Neural progenitor cell (in vitro differentiated cells): ENCODE results near the gene PLXNB2. TPM values are rescaled to one million over a fixed set of nuclear protein-coding genes. Genes with fewer than 3 reads are reported as not detected.

ENCODE experiments used
- DNase-seq: peaks from one replicate; pipeline ENCODE4 v3.0.0-alpha.2; 2016; ENCODE audit warnings: low spot score
- H2AFZ ChIP-seq: fragments of 200-600 bp; sonication (generic); replicated peaks from 2 replicates; pipeline ENCODE4 v1.6.1; 2016; ENCODE audit warnings: antibody characterized with exemption
- H3F3A ChIP-seq: fragments of 200-600 bp; sonication (generic); 2 replicates; pipeline ENCODE4 v1.6.1; 2016; ENCODE audit warnings: antibody characterized with exemption, low read depth
- H3K27ac ChIP-seq: fragments of 200-600 bp; sonication (generic); 2 replicates; pipeline ENCODE4 v1.5.1; 2016; ENCODE audit warnings: mild to moderate bottlenecking
- H3K27me3 ChIP-seq: fragments of 200-600 bp; sonication (generic); 2 replicates; pipeline ENCODE4 v1.6.1; 2016; ENCODE audit warnings: mild to moderate bottlenecking, moderate library complexity
- H3K36me3 ChIP-seq: fragments of 200-600 bp; sonication (generic); 2 replicates; pipeline ENCODE4 v1.5.1; 2016
- H3K4me1 ChIP-seq: fragments of 200-600 bp; sonication (generic); 2 replicates; pipeline ENCODE4 v1.6.1; 2016; ENCODE audit warnings: mixed run types
- H3K4me2 ChIP-seq: fragments of 200-600 bp; sonication (generic); 2 replicates; pipeline ENCODE4 v1.6.1; 2016
- H3K4me3 ChIP-seq: fragments of 200-600 bp; sonication (generic); 2 replicates; pipeline ENCODE4 v1.5.1; 2016
- H3K79me2 ChIP-seq: fragments of 200-600 bp; sonication (generic); 2 replicates; pipeline ENCODE4 v1.6.1; 2016; ENCODE audit warnings: low read depth
- H3K9ac ChIP-seq: fragments of 200-600 bp; sonication (generic); 2 replicates; pipeline ENCODE4 v1.6.1; 2016
- H3K9me3 ChIP-seq: fragments of 200-600 bp; sonication (generic); 2 replicates; pipeline ENCODE4 v1.5.1; 2016; ENCODE audit warnings: low read depth
- H4K20me1 ChIP-seq: fragments of 200-600 bp; sonication (generic); 2 replicates; pipeline ENCODE4 v1.6.1; 2016; ENCODE audit warnings: low read depth
- H3K27ac Mint-ChIP-seq: 3 replicates; pipeline ENCODE4 v1.8.0; 2021; ENCODE audit warnings: mixed read lengths
- H3K27me3 Mint-ChIP-seq: 2 replicates; pipeline ENCODE4 v1.8.0; 2022; ENCODE audit warnings: low read depth, mild to moderate bottlenecking, inconsistent platforms, moderate library complexity, mixed read lengths; ENCODE audit not compliant: insufficient read depth
- H3K36me3 Mint-ChIP-seq: 3 replicates; pipeline ENCODE4 v1.8.0; 2021; ENCODE audit warnings: mixed read lengths
- H3K4me1 Mint-ChIP-seq: 3 replicates; pipeline ENCODE4 v1.8.0; 2021; ENCODE audit warnings: mixed read lengths
- H3K4me3 Mint-ChIP-seq: 3 replicates; pipeline ENCODE4 v1.8.0; 2021; ENCODE audit warnings: mild to moderate bottlenecking, moderate library complexity, mixed read lengths
- H3K9me3 Mint-ChIP-seq: 3 replicates; pipeline ENCODE4 v1.8.0; 2020; ENCODE audit warnings: mixed read lengths
- EZH2 ChIP-seq: fragments of 200-600 bp; sonication (generic); IDR thresholded peaks from 2 replicates; pipeline ENCODE4 v1.6.1; 2017; ENCODE audit warnings: antibody characterized with exemption, mild to moderate bottlenecking, moderate library complexity
- EZH2phosphoT487 ChIP-seq: fragments of 200-600 bp; sonication (generic); IDR thresholded peaks from 2 replicates; pipeline ENCODE4 v1.6.1; 2017; ENCODE audit warnings: antibody characterized with exemption
- total RNA-seq: library from RNA; depleted of rRNA; stranded (reverse); fragments of >200 nt; gene quantifications from 2 replicates; pipeline ENCODE4 v1.2.3, GENCODE V29; 2015; ENCODE audit warnings: low replicate concordance
- TF ChIP-seq, protein P1 (sequence below): fragments of 200-600 bp; sonication (generic); IDR thresholded peaks from 2 replicates; pipeline ENCODE4 v1.5.1; 2017; ENCODE audit warnings: antibody characterized with exemption, mild to moderate bottlenecking

PLXNB2 gene
- total RNA-seq, 1 donor from 2014 or later, result 32.4 TPM

- peaks cover 22% of the 10 kb centered on the region for H3K4me1 Mint-ChIP-seq
- no peak overlapping the region for H3K27ac ChIP-seq
- no peaks in the 10 kb centered on the region for H3K4me1 ChIP-seq
- H3K4me3 Mint-ChIP-seq, result no peak overlapping the region
- H3K4me2 ChIP-seq, result no peak overlapping the region
- H3K36me3 ChIP-seq, result no peaks in the 10 kb centered on the region
- peaks cover 9% of the 10 kb centered on the region for H3F3A ChIP-seq
- H3K9me3 ChIP-seq, result no peaks in the 10 kb centered on the region
- peaks cover 3% of the 10 kb centered on the region for H3K9me3 Mint-ChIP-seq
- TF ChIP-seq EZH2, result no peak
- TF ChIP-seq, protein P1, sequence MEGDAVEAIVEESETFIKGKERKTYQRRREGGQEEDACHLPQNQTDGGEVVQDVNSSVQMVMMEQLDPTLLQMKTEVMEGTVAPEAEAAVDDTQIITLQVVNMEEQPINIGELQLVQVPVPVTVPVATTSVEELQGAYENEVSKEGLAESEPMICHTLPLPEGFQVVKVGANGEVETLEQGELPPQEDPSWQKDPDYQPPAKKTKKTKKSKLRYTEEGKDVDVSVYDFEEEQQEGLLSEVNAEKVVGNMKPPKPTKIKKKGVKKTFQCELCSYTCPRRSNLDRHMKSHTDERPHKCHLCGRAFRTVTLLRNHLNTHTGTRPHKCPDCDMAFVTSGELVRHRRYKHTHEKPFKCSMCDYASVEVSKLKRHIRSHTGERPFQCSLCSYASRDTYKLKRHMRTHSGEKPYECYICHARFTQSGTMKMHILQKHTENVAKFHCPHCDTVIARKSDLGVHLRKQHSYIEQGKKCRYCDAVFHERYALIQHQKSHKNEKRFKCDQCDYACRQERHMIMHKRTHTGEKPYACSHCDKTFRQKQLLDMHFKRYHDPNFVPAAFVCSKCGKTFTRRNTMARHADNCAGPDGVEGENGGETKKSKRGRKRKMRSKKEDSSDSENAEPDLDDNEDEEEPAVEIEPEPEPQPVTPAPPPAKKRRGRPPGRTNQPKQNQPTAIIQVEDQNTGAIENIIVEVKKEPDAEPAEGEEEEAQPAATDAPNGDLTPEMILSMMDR, result peak; percentile 53
- TF ChIP-seq EZH2phosphoT487, result no peak
- H3K9ac ChIP-seq, result no peak overlapping the region
- H3K27me3 Mint-ChIP-seq, result peaks cover 6% of the 10 kb centered on the region
- H3K27me3 ChIP-seq, result no peaks in the 10 kb centered on the region
- peaks cover 19% of the 10 kb centered on the region for H3K36me3 Mint-ChIP-seq
- H4K20me1 ChIP-seq, result peaks cover 32% of the 10 kb centered on the region
- peak overlapping the region; percentile 53 for H3K27ac Mint-ChIP-seq
- H3K4me3 ChIP-seq, result no peak overlapping the region
- no peak overlapping the region for H2AFZ ChIP-seq
- H3K79me2 ChIP-seq, result peaks cover 35% of the 10 kb centered on the region
- DNase-seq, result peak; percentile 31
These were observed 70.6 kb downstream of the PLXNB2 start for GRCh38 chr22:50236731-50237409.

GRCh38 chr22:50233223-50233622 is 74.2 kb downstream of the PLXNB2 start:
- TF ChIP-seq, protein P1, result no peak
- no peak for TF ChIP-seq EZH2
- no peak for TF ChIP-seq EZH2phosphoT487
- Histone ChIP-seq H3K27me3 (no peaks in the 10 kb centered on the region), H3K9ac (no peak overlapping the region), H3K79me2 (peaks cover 15% of the 10 kb centered on the region), H3F3A (peaks cover 9% of the 10 kb centered on the region), H3K4me3 (no peak overlapping the region), H3K36me3 (no peaks in the 10 kb centered on the region), H3K4me1 (no peaks in the 10 kb centered on the region), H2AFZ (no peak overlapping the region), H4K20me1 (peaks cover 17% of the 10 kb centered on the region), H3K27ac (no peak overlapping the region), H3K4me2 (no peak overlapping the region), H3K9me3 (no peaks in the 10 kb centered on the region)
- Mint-ChIP-seq H3K4me1 (peaks cover 14% of the 10 kb centered on the region), H3K36me3 (peaks cover 24% of the 10 kb centered on the region), H3K4me3 (no peak overlapping the region), H3K9me3 (peaks cover 3% of the 10 kb centered on the region), H3K27ac (no peak overlapping the region), H3K27me3 (peaks cover 10% of the 10 kb centered on the region)
- DNase-seq, result no peak

DNA sequence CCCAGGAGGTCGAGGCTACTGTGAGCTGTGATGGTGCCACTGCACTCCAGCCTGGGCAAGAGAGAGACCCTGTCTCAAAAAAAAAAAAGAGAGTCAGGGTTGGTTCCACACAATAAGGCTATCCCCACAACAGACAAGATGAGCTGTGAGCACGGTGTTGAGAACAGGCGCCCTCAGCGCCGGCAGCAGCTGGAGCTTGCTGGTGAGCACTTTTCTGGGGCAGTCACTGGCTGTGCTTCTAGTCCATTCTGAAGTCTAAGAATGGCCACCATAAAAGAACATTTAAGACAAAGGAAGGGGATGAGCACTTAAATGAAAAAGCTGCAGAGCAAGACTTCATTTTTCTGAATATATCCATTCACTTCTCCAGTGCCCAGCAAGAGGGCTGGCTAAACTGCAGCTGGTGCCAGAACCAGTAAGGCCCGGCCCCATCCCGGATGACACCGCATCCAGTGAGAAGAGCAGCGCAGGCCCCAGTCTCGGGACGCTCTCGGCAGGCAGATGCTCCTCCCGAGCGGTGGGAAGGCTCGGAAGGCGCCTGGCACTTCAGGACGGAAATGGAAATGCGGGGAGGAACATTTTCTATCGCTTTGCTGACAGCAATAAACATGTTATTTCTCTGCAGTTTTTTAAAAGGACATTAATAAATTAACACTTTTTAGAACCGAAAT is 74.8 kb downstream of the PLXNB2 start:
- no peak overlapping the region for H3K27ac ChIP-seq

More for the DNA sequence above, 74.8 kb downstream of the PLXNB2 start:
- Mint-ChIP-seq H3K36me3 (peaks cover 24% of the 10 kb centered on the region), H3K4me1 (peaks cover 9% of the 10 kb centered on the region), H3K27me3 (peaks cover 8% of the 10 kb centered on the region), H3K27ac (no peak overlapping the region), H3K4me3 (no peak overlapping the region), H3K9me3 (peaks cover 3% of the 10 kb centered on the region)
- Histone ChIP-seq H3K4me3 (no peak overlapping the region), H3K27me3 (no peaks in the 10 kb centered on the region), H3K4me2 (no peak overlapping the region), H3K79me2 (peaks cover 15% of the 10 kb centered on the region), H3K9ac (no peak overlapping the region), H3K4me1 (no peaks in the 10 kb centered on the region), H3K36me3 (no peaks in the 10 kb centered on the region), H4K20me1 (peaks cover 13% of the 10 kb centered on the region), H3K9me3 (no peaks in the 10 kb centered on the region), H3F3A (peaks cover 9% of the 10 kb centered on the region), H2AFZ (no peak overlapping the region)
- TF ChIP-seq EZH2 (no peak), EZH2phosphoT487 (no peak)
- TF ChIP-seq, protein P1, result no peak
- DNase-seq, result no peak
